ENCODE measurements around the gene RHOV. TPM values are rescaled to one million over a fixed set of nuclear protein-coding genes. Genes with fewer than 3 reads are reported as not detected.

The RHOV gene
- total RNA-seq, 1 donor from 2014 or later = 4.4 TPM

- peaks cover 3% of the 10 kb centered on the region for H3K27me3 Mint-ChIP-seq (ENCODE audit: low read depth)
- TF ChIP-seq CTCF (IDR thresholded peaks at IDR 0.05; ENCODE audit: unreplicated experiment) = no peak
- DNase-seq (ENCODE audit: low spot score in 2 of 2, unreplicated experiment in 2 of 2) = no peak
- H3K4me3 Mint-ChIP-seq = no peak overlapping the region
- no peak overlapping the region for H3K27ac Mint-ChIP-seq
- H3K9me3 Mint-ChIP-seq = no peaks in the 10 kb centered on the region
- H3K4me1 Mint-ChIP-seq = peaks cover 27% of the 10 kb centered on the region
- peaks cover 13% of the 10 kb centered on the region for H3K36me3 Mint-ChIP-seq
These were observed 23.4 kb downstream of the RHOV start for GRCh38 chr15:40850576-40851112.

DNA sequence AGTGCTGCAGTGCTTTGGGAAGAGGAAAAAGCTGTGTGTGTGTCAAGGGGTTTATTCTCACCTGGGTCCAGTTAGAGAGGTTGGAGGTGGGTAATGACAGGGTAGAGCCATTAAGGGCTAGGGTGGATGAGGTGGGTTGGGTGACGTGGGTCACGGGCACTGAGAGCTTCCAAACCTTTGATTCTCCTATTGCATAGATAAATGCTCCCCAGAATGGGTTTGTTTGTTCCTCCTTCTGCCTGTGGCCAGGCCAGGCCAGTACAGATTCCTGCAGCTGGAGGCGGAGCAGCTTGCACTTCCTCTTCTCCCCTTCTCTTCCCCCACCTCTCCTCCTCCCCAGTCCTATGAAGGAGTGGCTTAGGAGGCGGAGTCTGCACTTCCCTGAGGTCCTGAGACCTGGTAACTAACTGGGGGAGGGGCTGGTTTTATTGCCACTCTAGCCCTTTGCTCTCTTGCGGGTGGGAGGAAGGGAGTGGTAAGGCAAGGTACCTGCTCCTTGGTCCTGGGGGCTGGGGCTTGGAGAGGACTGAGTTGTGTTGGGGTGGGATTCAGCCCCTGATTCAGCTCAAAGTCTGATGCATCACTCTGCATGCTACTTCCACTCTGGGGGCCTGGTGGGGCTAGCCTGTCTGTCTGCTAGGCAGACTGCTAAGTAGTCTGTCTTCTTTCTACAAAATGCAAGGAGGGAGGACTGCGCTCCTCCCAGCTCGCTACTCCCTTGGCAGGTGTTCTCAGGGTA is 26.6 kb downstream of the RHOV start:
- DNase-seq (ENCODE audit: low spot score in 2 of 2, unreplicated experiment in 2 of 2) = no peak
- peak overlapping the region; percentile 94 for H3K4me3 Mint-ChIP-seq
- H3K36me3 Mint-ChIP-seq = peaks cover 13% of the 10 kb centered on the region
- H3K9me3 Mint-ChIP-seq = no peaks in the 10 kb centered on the region
- peaks cover 17% of the 10 kb centered on the region for H3K27me3 Mint-ChIP-seq (ENCODE audit: low read depth)
- no peak for TF ChIP-seq CTCF (IDR thresholded peaks at IDR 0.05; ENCODE audit: unreplicated experiment)
- peaks cover 44% of the 10 kb centered on the region for H3K4me1 Mint-ChIP-seq
- peak overlapping the region; percentile 98 for H3K27ac Mint-ChIP-seq

DNA sequence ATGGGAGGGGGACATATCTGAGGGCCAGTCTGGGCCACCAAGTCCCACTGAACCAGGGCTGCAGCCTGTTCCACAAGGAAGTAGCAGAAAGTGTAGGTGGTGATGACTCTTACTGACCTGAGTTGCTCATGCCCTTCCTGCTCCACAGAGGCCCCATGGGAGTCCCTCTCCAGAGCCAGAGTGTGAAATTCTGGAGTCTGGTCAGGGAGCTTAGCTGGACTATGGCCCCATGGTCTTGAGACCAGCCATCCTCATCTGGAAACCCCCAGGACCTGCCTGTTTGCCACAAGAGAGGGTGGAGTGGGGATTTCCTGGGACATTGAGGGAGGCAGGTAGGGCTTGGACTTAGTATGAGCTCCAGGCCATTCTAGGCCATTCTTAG is 27.2 kb downstream of the RHOV start:
- Mint-ChIP-seq H3K27me3 (ENCODE audit: low read depth) (peaks cover 17% of the 10 kb centered on the region), H3K27ac (peak overlapping the region; percentile 98), H3K9me3 (no peaks in the 10 kb centered on the region), H3K4me1 (peaks cover 44% of the 10 kb centered on the region), H3K36me3 (peaks cover 9% of the 10 kb centered on the region), H3K4me3 (peak overlapping the region; percentile 94)
- TF ChIP-seq CTCF (IDR thresholded peaks at IDR 0.05; ENCODE audit: unreplicated experiment) = no peak
- DNase-seq (ENCODE audit: low spot score in 2 of 2, unreplicated experiment in 2 of 2) = no peak

GRCh38 chr15:40845511-40846284 is 28.3 kb downstream of the RHOV start:
- Mint-ChIP-seq H3K27ac (peak overlapping the region; percentile 98), H3K4me1 (peaks cover 44% of the 10 kb centered on the region), H3K9me3 (no peaks in the 10 kb centered on the region), H3K36me3 (peaks cover 4% of the 10 kb centered on the region), H3K4me3 (peak overlapping the region; percentile 94), H3K27me3 (ENCODE audit: low read depth) (peaks cover 17% of the 10 kb centered on the region)
- TF ChIP-seq CTCF (IDR thresholded peaks at IDR 0.05; ENCODE audit: unreplicated experiment) = no peak
- no peak for DNase-seq (ENCODE audit: low spot score in 2 of 2, unreplicated experiment in 2 of 2)

DNA sequence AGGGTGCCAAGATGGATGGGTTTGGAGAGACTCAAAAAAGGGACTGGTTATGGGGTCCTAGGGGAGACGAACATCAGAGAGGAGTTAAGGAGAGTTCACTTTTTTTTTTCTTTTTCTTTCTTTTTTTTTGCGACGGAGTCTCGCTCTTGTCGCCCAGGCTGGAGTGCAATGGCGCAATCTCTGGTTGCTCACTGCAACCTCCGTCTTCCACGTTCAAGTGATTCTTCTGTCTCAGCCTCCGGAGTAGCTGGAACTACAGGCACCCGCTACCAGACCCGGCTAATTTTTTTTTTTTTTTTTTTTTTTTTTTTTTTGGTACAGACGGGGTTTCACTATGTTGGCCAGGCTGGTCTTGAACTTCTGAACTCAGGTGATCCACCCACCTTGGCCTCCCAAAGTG is 29.0 kb downstream of the RHOV start:
- peak overlapping the region; percentile 98 for H3K27ac Mint-ChIP-seq
- no peaks in the 10 kb centered on the region for H3K9me3 Mint-ChIP-seq
- TF ChIP-seq CTCF (IDR thresholded peaks at IDR 0.05; ENCODE audit: unreplicated experiment) = no peak
- peaks cover 44% of the 10 kb centered on the region for H3K4me1 Mint-ChIP-seq
- H3K27me3 Mint-ChIP-seq (ENCODE audit: low read depth) = peaks cover 17% of the 10 kb centered on the region
- no peak for DNase-seq (ENCODE audit: low spot score in 2 of 2, unreplicated experiment in 2 of 2)
- H3K36me3 Mint-ChIP-seq = no peaks in the 10 kb centered on the region
- peak overlapping the region; percentile 94 for H3K4me3 Mint-ChIP-seq
